GM18870 (cell line): ENCODE measurements around the gene INAFM2.

ENCODE experiments used
- ATAC-seq: cut with Tn5 transposase; IDR thresholded peaks from one replicate; pipeline ENCODE4 v1.9.1; 2021; ENCODE audit warnings: moderate library complexity; ENCODE audit not compliant: unreplicated experiment

Gene INAFM2

GRCh38 chr15:40342416-40343320 lies 19.2 kb downstream of the INAFM2 start:
- ATAC-seq, result no peak

DNA sequence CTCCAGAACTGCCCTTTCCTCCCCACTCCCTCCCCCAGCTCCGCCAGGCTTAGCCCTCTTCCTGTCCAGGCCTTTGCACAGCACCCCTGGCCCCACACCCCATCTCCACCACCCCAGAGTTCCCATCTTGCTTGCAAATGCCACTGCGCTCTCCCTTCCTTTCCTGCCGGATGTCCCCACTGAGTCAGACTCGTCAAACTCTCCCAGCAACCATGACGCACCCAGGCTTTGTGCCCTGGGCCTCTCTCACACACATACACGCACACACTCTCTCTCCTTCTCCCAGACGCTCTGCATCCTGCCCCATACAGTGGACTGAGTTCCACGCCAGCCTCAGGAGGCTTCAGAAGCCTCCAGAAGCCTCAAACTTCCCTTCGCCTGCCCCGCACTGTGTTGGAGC lies 20.0 kb downstream of the INAFM2 start:
- ATAC-seq, result no peak

DNA sequence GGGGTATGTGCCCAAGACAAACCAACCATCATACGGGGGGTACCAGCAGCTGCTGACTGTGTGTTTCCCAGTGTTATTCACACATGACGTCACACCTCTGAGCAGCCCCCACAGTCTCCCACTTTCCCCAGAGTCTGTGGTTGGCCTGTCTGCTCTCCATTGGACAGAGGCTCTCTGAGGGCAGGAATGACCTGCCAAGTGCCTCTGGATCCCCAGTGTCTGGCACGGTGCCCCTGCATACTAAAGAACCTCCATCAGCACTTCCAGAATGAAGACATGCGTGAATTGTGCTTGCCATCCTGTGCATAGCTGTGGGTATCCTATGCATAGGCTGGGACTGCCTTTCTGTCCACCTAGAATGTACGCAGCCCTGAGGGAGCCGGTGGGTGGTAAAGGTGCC lies 20.7 kb downstream of the INAFM2 start:
- no peak for ATAC-seq

DNA sequence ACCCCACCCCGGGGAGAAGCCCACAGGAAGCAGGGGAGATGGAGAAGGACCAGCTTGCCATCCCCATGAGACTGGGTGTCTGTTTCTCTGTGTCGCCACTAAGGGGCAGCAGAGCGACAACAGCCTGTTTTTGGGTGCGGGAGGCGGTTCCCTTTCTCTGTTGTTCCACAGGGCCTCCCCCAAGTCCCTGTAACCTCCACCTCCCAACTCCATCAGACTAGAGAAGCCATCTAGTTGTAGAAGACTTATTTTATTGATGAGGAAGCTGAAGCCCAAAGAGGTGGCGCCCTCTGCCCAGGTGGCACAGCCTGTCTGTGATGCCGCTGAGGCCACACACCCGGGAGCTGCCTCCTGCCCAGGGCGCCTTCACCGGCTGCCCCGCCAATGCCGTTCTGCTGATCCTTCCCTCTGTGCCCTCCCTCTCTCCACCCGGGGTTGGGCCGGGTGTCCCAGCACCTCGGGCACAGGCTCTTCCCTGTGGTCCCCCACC lies 21.2 kb downstream of the INAFM2 start:
- ATAC-seq, result no peak

- ATAC-seq, result no peak
Observed at GRCh38 chr15:40345225-40345866, 21.9 kb downstream of the INAFM2 start.

- no peak for ATAC-seq
Observed at GRCh38 chr15:40345867-40346578, 22.5 kb downstream of the INAFM2 start.

DNA sequence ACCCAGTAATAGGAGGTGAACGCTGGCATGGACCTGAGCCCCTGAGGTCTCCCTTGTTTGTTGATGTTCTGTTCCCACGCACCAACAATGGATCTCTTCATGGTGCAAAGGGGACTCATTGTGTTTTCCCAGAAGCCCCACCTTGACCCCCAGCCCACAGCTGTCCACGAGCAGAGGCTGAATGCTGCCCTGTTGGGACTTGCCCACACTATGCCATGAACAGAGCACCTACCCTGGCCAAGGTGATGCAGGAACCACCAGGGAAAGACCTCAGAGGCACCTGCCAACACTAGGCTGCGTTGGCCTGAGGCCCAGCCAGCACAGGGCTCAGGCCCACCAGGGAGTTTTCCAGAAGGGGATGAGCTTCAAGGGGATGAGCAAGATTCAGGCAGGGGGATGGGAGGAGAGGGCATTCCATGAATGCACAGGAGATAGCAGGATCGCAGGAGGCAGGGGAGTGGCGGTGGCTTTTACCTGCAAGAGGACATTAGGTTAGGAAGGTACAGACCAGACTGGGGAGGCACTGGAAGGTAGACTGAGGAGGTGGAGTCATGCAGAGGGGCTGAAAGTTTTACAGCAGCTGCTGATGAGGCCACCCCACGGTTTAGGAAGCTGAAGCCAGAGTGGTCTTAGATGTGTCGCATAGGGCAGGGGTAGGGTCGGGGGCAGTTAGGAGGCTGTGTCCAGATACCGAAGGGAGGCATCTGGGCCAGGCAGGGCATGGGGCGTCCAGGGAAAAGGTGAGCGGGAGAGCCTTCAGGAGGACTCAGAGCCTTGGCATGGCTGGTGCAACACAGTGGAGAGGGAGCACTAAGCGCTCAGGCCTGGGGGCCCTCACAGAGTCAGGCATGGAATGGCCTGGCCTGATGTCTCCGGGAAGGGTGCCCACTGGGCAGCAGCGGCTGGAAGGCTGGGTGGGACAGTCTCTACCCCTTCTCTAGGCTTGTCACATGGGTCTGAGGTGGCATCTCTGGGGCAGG lies 23.4 kb downstream of the INAFM2 start:
- no peak for ATAC-seq

- ATAC-seq, result no peak
Observed at GRCh38 chr15:40347559-40348473, 24.3 kb downstream of the INAFM2 start.

GRCh38 chr15:40348474-40348870 lies 25.0 kb downstream of the INAFM2 start:
- ATAC-seq, result no peak

DNA sequence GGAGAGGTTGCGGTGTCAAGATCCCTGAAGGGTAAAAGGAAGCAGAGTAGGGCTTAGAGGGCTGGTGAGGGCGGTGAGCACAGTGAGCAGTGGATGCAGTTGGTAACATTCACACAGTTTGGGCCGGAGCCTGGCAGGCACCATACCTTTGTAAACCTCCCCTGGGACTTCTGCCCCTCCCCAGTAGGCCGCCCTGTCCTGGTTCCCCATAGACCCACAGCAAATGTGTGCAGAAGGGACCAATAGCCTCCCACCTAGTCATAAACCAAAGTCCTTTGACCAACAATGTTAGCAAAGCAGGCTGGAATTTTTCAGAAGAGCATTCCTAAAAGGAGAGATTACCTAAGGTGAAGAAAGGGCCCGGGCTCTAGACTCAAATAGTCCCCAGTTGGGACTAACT lies 25.7 kb downstream of the INAFM2 start:
- no peak for ATAC-seq

- no peak for ATAC-seq
Observed at GRCh38 chr15:40352281-40352901, 28.9 kb downstream of the INAFM2 start.

DNA sequence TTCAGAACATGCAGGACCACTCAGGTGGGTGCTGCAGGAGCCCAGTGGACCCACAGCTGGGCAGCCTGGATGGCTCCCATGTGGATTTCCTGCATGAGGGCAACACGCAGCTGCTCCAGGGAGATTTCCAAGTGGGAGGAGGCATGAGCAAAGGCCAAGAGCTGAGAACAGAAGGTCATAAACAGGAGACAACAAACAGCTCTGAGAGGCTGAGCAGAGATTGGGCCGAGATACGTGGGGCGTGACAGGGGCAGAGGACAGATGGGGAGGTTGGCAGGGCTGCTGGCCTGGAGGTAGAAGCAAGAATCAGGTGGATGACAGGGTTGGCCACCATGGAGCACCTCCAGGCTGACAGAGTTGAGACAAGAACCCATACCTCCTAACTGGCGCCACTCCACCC lies 30.2 kb downstream of the INAFM2 start:
- ATAC-seq, result no peak

- ATAC-seq, result no peak
Observed at GRCh38 chr15:40354408-40355171, 31.1 kb downstream of the INAFM2 start.

DNA sequence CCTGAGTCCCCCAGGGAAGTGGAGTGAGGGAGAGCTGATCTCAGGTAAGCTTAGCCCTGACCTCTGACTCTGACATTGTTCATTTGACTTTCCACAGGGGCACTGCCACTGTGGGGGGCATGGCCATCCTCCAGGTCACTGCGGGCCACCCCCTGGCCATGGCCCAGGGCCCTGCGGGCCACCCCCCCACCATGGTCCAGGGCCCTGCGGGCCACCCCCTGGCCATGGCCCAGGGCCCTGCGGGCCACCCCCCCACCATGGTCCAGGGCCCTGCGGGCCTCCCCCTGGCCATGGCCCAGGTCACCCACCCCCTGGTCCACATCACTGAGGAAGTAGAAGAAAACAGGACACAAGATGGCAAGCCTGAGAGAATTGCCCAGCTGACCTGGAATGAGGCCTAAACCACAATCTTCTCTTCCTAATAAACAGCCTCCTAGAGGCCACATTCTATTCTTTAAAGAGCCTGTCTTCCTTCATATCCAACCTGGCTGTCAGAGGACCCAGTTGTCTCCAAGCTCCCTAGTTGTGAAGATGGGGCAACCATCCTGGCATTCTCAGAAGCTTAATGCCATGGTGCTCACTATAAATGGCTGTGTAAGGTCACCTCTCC lies 32.6 kb downstream of the INAFM2 start:
- ATAC-seq, result no peak

DNA sequence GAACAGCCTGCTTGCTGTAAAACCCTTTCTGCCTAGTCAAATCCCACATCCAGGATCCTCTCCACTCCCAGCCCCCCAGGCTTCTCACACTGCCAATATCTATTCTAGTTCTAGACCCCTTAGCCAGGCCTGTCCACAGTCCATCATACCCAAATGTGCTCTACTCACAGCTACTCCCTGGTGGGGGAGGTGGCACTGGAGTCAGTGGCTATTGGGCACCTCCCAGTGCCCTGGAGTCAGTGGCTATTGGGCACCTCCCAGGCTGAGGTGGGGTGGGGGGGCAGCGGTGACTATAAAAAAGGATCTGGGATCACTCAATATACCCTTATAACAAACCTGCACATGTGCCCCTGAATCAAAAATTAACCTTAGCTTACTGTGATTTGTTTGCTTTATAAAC lies 33.8 kb downstream of the INAFM2 start:
- no peak for ATAC-seq

- ATAC-seq, result peak; percentile 55
Observed at GRCh38 chr15:40357723-40358470, 34.4 kb downstream of the INAFM2 start, which contains the start of gene DISP2. Gene DISP2 (plus strand): TSS chr15:40358219. CDS start chr15:40358322, 103 bp downstream.
